DLD1 (cell line): ENCODE measurements around the gene COPS4.
"Not testable (repeated sequence)": the region's sequence is repeated elsewhere in the genome, so short reads cannot be mapped to it uniquely, and the experiment has no call there.

Source experiments
- in situ Hi-C: cut with HindIII; loops from 2 replicates; pipeline ENCODE4 v1.10.0; 2017; ENCODE audit warnings: low sequenced_read_pairs

The COPS4 gene

GRCh38 chr4:83023599-83023998 lies 11.4 kb upstream of the COPS4 start:
- in situ Hi-C loops, result not testable (repeated sequence)

- in situ Hi-C loops, result no loop called here
Observed at GRCh38 chr4:83024233-83024632, 10.8 kb upstream of the COPS4 start.

DNA sequence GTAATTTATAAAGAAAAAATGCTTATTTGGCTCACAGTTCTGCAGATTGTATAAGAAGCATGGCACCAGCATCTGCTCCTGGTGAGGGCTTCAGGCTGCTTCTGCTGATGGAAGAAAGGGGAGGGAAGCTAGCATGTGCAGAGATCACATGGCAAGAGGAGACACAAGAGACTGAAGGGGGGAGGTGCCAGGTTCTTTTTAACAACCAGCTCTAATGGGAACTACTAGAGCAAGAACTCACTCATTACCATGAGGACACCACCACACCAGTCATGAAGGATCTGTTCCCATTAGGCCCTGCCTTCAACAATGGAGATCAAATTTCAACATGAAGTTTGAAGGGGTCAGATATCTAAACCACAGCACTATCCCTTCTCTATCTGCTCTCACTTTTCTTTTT lies 9.4 kb upstream of the COPS4 start:
- in situ Hi-C loops, result no loop called here

GRCh38 chr4:83028976-83029375 lies 6.0 kb upstream of the COPS4 start:
- in situ Hi-C loops, result no loop called here

- in situ Hi-C loops, result no loop called here
Observed at GRCh38 chr4:83029688-83030087, 5.3 kb upstream of the COPS4 start.

DNA sequence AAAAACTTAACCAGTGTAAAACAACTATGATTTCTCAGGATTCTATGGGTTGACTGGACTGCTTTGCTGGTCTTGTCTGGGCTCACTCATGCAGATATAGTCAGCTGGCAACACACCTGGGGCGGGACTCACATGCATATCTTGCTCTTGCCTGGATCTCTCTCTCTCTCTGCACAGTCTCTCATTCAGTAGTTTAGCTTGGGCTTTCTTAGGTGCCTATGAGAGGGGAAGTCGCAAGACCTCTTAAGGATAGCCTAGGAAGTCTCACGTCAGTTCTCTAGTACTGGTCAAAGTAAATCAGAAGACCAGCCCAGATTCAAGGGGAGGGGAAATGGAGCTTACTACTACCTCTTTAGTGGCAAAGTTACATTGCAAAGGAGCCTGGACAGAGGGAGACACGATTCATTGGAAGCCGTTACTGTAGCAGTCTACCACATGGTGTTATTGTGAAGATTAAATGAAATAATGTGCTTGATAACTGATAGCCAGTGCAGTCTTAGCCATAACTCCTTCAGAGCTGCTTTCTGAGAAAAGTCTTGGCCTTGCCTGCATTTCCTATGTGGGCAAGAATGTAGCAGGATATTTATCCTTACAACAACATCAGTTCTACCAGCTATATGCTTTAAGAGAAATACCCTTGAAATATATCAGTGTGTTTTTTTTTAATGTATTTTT lies 2.1 kb downstream of the COPS4 start:
- in situ Hi-C loops, result no loop called here

GRCh38 chr4:83040269-83040668 lies 5.3 kb downstream of the COPS4 start:
- in situ Hi-C loops, result no loop called here

GRCh38 chr4:83043157-83043556 lies 8.2 kb downstream of the COPS4 start:
- in situ Hi-C loops, result not testable (repeated sequence)

- in situ Hi-C loops, result no loop called here
Observed at GRCh38 chr4:83043801-83044407, 8.9 kb downstream of the COPS4 start.

GRCh38 chr4:83046693-83047473 lies 11.9 kb downstream of the COPS4 start:
- in situ Hi-C loops, result no loop called here

- in situ Hi-C loops, result not testable (repeated sequence)
Observed at GRCh38 chr4:83048781-83049180, 13.8 kb downstream of the COPS4 start.

DNA sequence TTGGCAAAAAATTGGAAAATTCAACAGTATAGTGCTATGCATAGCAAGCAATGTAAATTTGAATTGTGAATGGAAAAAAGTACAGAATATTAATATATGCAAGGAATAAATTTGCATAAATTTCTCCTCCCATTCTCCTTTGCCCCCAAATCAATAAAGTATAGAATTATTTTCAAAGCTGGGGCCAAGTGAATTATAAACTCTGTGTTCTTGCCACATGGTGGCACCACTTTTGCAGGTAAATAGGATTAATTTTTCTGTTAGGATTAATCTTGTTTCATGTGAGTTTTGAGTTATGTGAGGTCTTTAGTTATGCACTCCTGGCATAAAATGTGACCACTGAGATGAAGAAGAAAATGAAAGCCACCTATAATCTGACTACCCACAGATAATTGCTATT lies 19.9 kb downstream of the COPS4 start:
- in situ Hi-C loops, result no loop called here

DNA sequence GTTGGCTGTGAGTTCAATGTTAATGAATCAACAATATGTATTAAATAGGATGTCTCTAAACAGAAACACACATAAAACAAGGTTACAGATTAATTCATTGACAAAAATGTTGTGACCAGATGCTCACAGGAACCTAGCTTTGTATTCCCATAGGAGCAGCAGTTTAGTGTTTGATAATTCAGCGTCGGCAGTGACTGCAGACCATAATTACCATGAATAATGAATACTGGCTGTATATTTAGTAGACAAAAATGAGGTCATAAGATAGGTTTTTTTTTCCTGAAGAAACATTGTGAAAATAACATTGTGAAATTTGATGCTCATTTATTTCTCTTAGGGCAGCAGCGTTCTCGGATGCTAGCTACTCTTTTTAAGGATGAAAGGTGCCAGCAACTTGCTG lies 27.8 kb downstream of the COPS4 start:
- in situ Hi-C loops, result no loop called here

- in situ Hi-C loops, result no loop called here
Observed at GRCh38 chr4:83065266-83065665, 30.3 kb downstream of the COPS4 start.

GRCh38 chr4:83067058-83067639 lies 32.2 kb downstream of the COPS4 start:
- in situ Hi-C loops, result no loop called here

- in situ Hi-C loops, result no loop called here
Observed at GRCh38 chr4:83071116-83071515, 36.1 kb downstream of the COPS4 start.

DNA sequence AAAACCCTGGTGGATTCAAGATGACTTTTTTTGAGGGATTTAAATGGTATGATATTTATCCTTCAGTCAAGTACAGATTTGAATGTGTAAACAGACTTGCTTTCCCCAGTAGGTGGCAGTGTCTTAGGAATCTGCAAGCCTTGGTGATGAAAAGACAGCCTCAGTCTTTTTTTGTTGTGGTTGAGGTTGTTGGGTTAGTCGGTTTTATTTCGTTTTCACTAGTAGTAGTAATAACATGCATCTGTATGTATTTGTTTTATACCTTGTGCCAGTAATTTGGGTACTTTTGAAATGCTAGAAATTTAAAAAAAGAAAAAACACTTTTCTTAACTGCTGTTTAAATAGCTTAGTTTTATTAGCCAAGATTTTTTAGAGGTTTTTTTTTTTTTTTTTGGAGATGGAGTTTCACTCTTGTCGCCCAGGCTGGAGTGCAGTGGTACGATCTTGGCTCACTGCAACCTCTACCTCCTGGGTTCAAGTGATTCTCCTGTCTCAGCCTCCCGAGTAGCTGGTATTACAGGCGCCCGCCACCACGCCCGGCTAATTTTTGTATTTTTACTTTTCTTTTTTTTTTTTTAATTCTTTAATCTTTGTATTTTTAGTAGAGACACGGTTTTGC lies 39.2 kb downstream of the COPS4 start:
- in situ Hi-C loops, result no loop called here

GRCh38 chr4:83074783-83075182 lies 39.8 kb downstream of the COPS4 start:
- in situ Hi-C loops, result not testable (repeated sequence)

DNA sequence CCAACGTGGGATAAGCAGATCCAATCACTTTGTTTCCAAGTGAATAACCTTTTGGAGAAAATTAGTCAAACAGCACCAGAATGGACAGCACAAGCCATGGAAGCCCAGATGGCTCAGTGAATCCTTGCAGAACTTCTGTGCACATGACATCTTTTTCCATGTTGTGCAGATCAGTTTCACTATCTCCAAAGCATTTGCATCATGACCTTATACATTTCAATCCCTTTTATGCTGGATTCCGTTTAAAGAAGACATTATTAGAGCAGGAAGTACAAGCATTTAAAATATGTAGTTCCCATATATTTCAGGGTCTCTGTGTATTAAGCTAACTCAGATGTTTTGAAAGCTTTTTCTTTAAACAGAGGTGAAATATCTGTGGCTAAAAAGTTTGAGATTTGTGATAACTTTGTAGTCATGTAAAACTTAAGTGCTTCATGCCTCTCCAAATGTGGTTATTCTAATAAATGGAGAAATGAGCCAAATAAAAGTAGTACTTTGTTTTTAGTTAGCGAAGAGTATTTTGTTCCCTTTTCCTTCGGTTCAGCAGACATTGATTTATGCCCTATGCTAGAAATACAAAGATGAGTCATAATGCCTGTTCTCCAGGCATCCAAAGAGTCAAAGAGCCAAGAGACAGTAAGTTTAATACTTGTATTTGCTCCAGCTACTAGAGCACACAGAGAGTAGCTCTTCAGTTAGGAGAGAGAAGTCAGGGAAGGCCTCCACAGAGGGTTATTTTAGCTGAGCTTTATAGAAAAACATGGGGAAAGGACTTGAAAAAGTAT lies 40.5 kb downstream of the COPS4 start:
- in situ Hi-C loops, result no loop called here

- in situ Hi-C loops, result no loop called here
Observed at GRCh38 chr4:83080561-83080960, 45.6 kb downstream of the COPS4 start.
